SU-DHL-6 (cell line): ENCODE results near the gene LNX1.
"Not testable (repeated sequence)": the region's sequence is repeated elsewhere in the genome, so short reads cannot be mapped to it uniquely, and the experiment has no call there.

ENCODE experiments used
- H2AFZ ChIP-seq: fragments of 200-600 bp; sonication (generic); 2 replicates; pipeline ENCODE4 v1.6.1; 2014; ENCODE audit warnings: low read depth, mild to moderate bottlenecking, moderate library complexity, mixed read lengths, antibody characterized with exemption, low read length; ENCODE audit not compliant: severe bottlenecking
- H3F3A ChIP-seq: fragments of 200-600 bp; shearing (Covaris generic); 2 replicates; pipeline ENCODE4 v1.6.0; 2016; ENCODE audit warnings: antibody characterized with exemption, mild to moderate bottlenecking; ENCODE audit not compliant: insufficient read depth
- H3K27ac ChIP-seq: fragments of 200-600 bp; sonication (generic); 2 replicates; pipeline ENCODE4 v1.5.1; 2016; ENCODE audit warnings: low read depth, mild to moderate bottlenecking, low read length, moderate library complexity, mixed read lengths
- H3K27me3 ChIP-seq: fragments of 200-600 bp; sonication (generic), shearing (Covaris generic); 2 replicates; pipeline ENCODE4 v1.6.0; 2014; ENCODE audit warnings: mild to moderate bottlenecking, low read length
- H3K36me3 ChIP-seq: fragments of 200-600 bp; sonication (generic); 2 replicates; pipeline ENCODE4 v1.6.1; 2014; ENCODE audit warnings: mild to moderate bottlenecking, low read length, mixed read lengths
- H3K4me2 ChIP-seq: fragments of 300-600, 200-600 bp; shearing (Covaris generic), sonication (generic); 2 replicates; pipeline ENCODE4 v1.6.0; 2014; ENCODE audit warnings: low read length, low read depth, mild to moderate bottlenecking; ENCODE audit not compliant: poor library complexity, severe bottlenecking
- H3K4me3 ChIP-seq: fragments of 200-600 bp; sonication (generic); 2 replicates; pipeline ENCODE4 v1.5.1; 2014; ENCODE audit warnings: antibody characterized with exemption, low read length, mild to moderate bottlenecking, mixed read lengths; ENCODE audit not compliant: insufficient read depth, poor library complexity, severe bottlenecking
- H3K79me2 ChIP-seq: fragments of 200-600 bp; sonication (generic); 2 replicates; pipeline ENCODE4 v1.6.1; 2014; ENCODE audit warnings: mild to moderate bottlenecking, low read length, moderate library complexity; ENCODE audit not compliant: insufficient read depth
- H3K9ac ChIP-seq: fragments of 200-600 bp; sonication (generic); 2 replicates; pipeline ENCODE4 v1.7.0; 2014; ENCODE audit warnings: mild to moderate bottlenecking, low read length
- H3K9me2 ChIP-seq: fragments of 200-600 bp; sonication (generic); replicated peaks from 2 replicates; pipeline ENCODE4 v1.6.1; 2014; ENCODE audit warnings: low read length; ENCODE audit not compliant: insufficient read depth
- H3K9me3 ChIP-seq: fragments of 200-600 bp; sonication (generic); 2 replicates; pipeline ENCODE4 v1.6.1; 2014; ENCODE audit warnings: low read length, mixed read lengths; ENCODE audit not compliant: insufficient read depth
- H4K20me1 ChIP-seq: fragments of 200-600 bp; sonication (generic); 2 replicates; pipeline ENCODE4 v1.6.1; 2014; ENCODE audit warnings: low read depth, mild to moderate bottlenecking, antibody characterized with exemption, low read length, moderate library complexity, mixed read lengths
- EZH2phosphoT487 ChIP-seq: fragments of 200-600 bp; sonication (generic), shearing (Covaris generic); conservative IDR thresholded peaks from 2 replicates; pipeline ENCODE4 v1.6.1; 2018; ENCODE audit warnings: mild to moderate bottlenecking, antibody characterized with exemption, low read length, moderate library complexity, mixed read lengths
- TF ChIP-seq, protein P1 (sequence below): fragments of 200-600 bp; sonication (generic); IDR thresholded peaks from one replicate; pipeline ENCODE4 v1.5.1; 2017; ENCODE audit warnings: antibody characterized with exemption, mild to moderate bottlenecking, low read length, moderate library complexity; ENCODE audit not compliant: insufficient read depth, poor library complexity, severe bottlenecking

LNX1 gene

GRCh38 chr4:53422367-53422766, 168.9 kb downstream of the LNX1 start:
- TF ChIP-seq, protein P1, sequence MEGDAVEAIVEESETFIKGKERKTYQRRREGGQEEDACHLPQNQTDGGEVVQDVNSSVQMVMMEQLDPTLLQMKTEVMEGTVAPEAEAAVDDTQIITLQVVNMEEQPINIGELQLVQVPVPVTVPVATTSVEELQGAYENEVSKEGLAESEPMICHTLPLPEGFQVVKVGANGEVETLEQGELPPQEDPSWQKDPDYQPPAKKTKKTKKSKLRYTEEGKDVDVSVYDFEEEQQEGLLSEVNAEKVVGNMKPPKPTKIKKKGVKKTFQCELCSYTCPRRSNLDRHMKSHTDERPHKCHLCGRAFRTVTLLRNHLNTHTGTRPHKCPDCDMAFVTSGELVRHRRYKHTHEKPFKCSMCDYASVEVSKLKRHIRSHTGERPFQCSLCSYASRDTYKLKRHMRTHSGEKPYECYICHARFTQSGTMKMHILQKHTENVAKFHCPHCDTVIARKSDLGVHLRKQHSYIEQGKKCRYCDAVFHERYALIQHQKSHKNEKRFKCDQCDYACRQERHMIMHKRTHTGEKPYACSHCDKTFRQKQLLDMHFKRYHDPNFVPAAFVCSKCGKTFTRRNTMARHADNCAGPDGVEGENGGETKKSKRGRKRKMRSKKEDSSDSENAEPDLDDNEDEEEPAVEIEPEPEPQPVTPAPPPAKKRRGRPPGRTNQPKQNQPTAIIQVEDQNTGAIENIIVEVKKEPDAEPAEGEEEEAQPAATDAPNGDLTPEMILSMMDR, result no peak
- TF ChIP-seq EZH2phosphoT487, result no peak
- H3K79me2 ChIP-seq, result no peaks in the 10 kb centered on the region

DNA sequence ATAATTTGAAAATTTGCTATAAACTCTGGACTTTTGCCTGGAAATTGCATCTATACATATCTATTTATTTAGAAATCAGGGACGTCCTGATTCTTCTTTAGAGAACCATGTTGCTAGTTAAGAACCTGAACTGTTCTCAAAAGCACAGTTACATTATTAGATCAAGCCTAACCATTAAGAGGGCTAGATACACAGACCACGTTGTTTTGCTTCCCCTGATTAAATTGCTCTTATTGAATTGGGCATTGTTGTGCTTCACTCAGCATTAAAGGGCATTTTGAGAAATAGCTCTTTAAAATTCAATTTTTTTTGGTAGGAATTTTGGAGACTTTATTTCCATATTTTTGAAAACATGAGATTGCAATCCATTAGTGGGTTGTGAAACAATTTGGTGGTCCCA, 169.5 kb downstream of the LNX1 start:
- Histone ChIP-seq H2AFZ (no peak overlapping the region), H3K27me3 (no peaks in the 10 kb centered on the region), H3K79me2 (no peaks in the 10 kb centered on the region), H4K20me1 (no peaks in the 10 kb centered on the region), H3K4me2 (no peak overlapping the region), H3K9ac (no peak overlapping the region), H3K36me3 (no peaks in the 10 kb centered on the region), H3F3A (peaks cover 3% of the 10 kb centered on the region; the same call in 1 of the 2 replicates), H3K4me3 (no peak overlapping the region), H3K9me3 (no peaks in the 10 kb centered on the region), H3K9me2 (no peaks in the 10 kb centered on the region), H3K27ac (no peak overlapping the region)
- TF ChIP-seq, protein P1, result no peak
- TF ChIP-seq EZH2phosphoT487, result no peak

More at GRCh38 chr4:53422367-53422766, 168.9 kb downstream of the LNX1 start:
- no peak overlapping the region for H3K4me3 ChIP-seq
- no peak overlapping the region for H3K9ac ChIP-seq
- H3K36me3 ChIP-seq, result no peaks in the 10 kb centered on the region
- H3K27me3 ChIP-seq, result no peaks in the 10 kb centered on the region
- no peaks in the 10 kb centered on the region for H4K20me1 ChIP-seq
- no peak overlapping the region for H3K4me2 ChIP-seq
- no peaks in the 10 kb centered on the region for H3K9me2 ChIP-seq
- H3K9me3 ChIP-seq, result no peaks in the 10 kb centered on the region
- H3K27ac ChIP-seq, result no peak overlapping the region
- H2AFZ ChIP-seq, result no peak overlapping the region
- peaks cover 3% of the 10 kb centered on the region; the same call in 1 of the 2 replicates for H3F3A ChIP-seq

- no peaks in the 10 kb centered on the region for H4K20me1 ChIP-seq
- no peak overlapping the region for H3K4me2 ChIP-seq
- no peak overlapping the region for H3K4me3 ChIP-seq
- H3K36me3 ChIP-seq, result no peaks in the 10 kb centered on the region; the same call in 1 of the 2 replicates
- H3K9me3 ChIP-seq, result no peaks in the 10 kb centered on the region
- TF ChIP-seq, protein P1, result no peak
- no peak for TF ChIP-seq EZH2phosphoT487
- no peak overlapping the region for H3K9ac ChIP-seq
- H2AFZ ChIP-seq, result no peak overlapping the region
- H3K9me2 ChIP-seq, result no peaks in the 10 kb centered on the region
- no peaks in the 10 kb centered on the region for H3F3A ChIP-seq
- peaks cover 3% of the 10 kb centered on the region; the same call in 1 of the 2 replicates for H3K79me2 ChIP-seq
- no peaks in the 10 kb centered on the region for H3K27me3 ChIP-seq
- no peak overlapping the region for H3K27ac ChIP-seq
Observed at GRCh38 chr4:53419208-53419607, 172.1 kb downstream of the LNX1 start.

DNA sequence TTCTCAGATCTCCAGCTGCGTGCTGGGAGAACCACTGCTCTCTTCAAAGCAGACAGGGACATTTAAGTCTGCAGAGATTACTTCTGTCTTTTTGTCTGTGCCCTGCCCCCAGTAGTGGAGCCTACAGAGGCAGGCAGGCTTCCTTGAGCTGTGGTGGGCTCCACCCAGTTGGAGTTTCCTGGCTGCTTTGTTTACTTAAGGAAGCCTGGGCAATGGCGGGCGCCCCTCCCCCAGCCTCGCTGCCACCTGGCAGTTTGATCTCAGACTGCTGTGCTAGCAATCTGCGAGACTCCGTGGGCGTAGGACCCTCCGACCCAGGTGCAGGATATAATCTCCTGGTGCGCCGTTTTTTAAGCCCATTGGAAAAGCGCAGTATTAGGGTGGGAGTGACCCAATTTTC, 181.8 kb downstream of the LNX1 start:
- not testable (repeated sequence) for H3K9me3 ChIP-seq, H3K36me3 ChIP-seq, H3K9ac ChIP-seq, H3K27ac ChIP-seq, H3K27me3 ChIP-seq, H4K20me1 ChIP-seq, H2AFZ ChIP-seq, H3K4me3 ChIP-seq, H3F3A ChIP-seq, H3K9me2 ChIP-seq, H3K4me2 ChIP-seq
- H3K79me2 ChIP-seq, result peaks cover 30% of the 10 kb centered on the region
